ENCODE data around the gene BEGAIN. TPM values are rescaled to one million over a fixed set of nuclear protein-coding genes. Genes with fewer than 3 reads are reported as not detected.

The BEGAIN gene
- total RNA-seq, 1 donor from 2014 or later: 0.68 TPM

- ATAC-seq (no peak), DNase-seq (ENCODE audit: missing footprints) (peak; percentile 11)
- intact Hi-C loops (cut with DNase I): no loop called here
Measured at GRCh38 chr14:100604709-100605108, 17.5 kb upstream of the BEGAIN start.

GRCh38 chr14:100604121-100604501 lies 16.9 kb upstream of the BEGAIN start:
- DNase-seq (ENCODE audit: missing footprints): peak; percentile 11
- no peak for ATAC-seq
- intact Hi-C loops (cut with DNase I): no loop called here

- ATAC-seq: no peak
- intact Hi-C loops (cut with DNase I): no loop called here
Measured at GRCh38 chr14:100603341-100604120, 16.3 kb upstream of the BEGAIN start.

GRCh38 chr14:100602621-100603230 lies 15.5 kb upstream of the BEGAIN start:
- intact Hi-C loops (cut with DNase I): no loop called here
- DNase-seq (ENCODE audit: missing footprints) (no peak), ATAC-seq (no peak)

More at GRCh38 chr14:100603341-100604120, 16.3 kb upstream of the BEGAIN start:
- no peak for DNase-seq (ENCODE audit: missing footprints)

- intact Hi-C loops (cut with DNase I): no loop called here
- ATAC-seq (no peak), DNase-seq (ENCODE audit: missing footprints) (no peak)
Measured at GRCh38 chr14:100601914-100602313, 14.7 kb upstream of the BEGAIN start.

GRCh38 chr14:100601064-100601463 lies 13.8 kb upstream of the BEGAIN start:
- intact Hi-C loops (cut with DNase I): no loop called here
- no peak for ATAC-seq
- DNase-seq (ENCODE audit: missing footprints): no peak

GRCh38 chr14:100599981-100600380 lies 12.8 kb upstream of the BEGAIN start:
- ATAC-seq (no peak), DNase-seq (ENCODE audit: missing footprints) (no peak)
- intact Hi-C loops (cut with DNase I): no loop called here

GRCh38 chr14:100594625-100594951 lies 7.4 kb upstream of the BEGAIN start:
- no peak for ATAC-seq
- intact Hi-C loops (cut with DNase I): no loop called here
- DNase-seq (ENCODE audit: missing footprints): peak; percentile 55

GRCh38 chr14:100593751-100594624 lies 6.8 kb upstream of the BEGAIN start:
- ATAC-seq: no peak
- peak; percentile 46 for DNase-seq (ENCODE audit: missing footprints)
- intact Hi-C loops (cut with DNase I): no loop called here

GRCh38 chr14:100592972-100593371 lies 5.8 kb upstream of the BEGAIN start:
- no peak for ATAC-seq
- intact Hi-C loops (cut with DNase I): no loop called here
- DNase-seq (ENCODE audit: missing footprints): peak; percentile 1

- DNase-seq (ENCODE audit: missing footprints) (peak; percentile 66), ATAC-seq (no peak)
- intact Hi-C loops (cut with DNase I): no loop called here
Measured at GRCh38 chr14:100592461-100592891, 5.3 kb upstream of the BEGAIN start.

- DNase-seq (ENCODE audit: missing footprints) (peak; percentile 41), ATAC-seq (no peak)
- intact Hi-C loops (cut with DNase I): no loop called here
Measured at GRCh38 chr14:100591453-100592371, 4.5 kb upstream of the BEGAIN start.

- intact Hi-C loops (cut with DNase I): no loop called here
- DNase-seq (ENCODE audit: missing footprints): peak; percentile 37
- ATAC-seq: no peak
Measured at GRCh38 chr14:100590726-100591452, 3.7 kb upstream of the BEGAIN start.

- peak; percentile 21 for DNase-seq (ENCODE audit: missing footprints)
- intact Hi-C loops (cut with DNase I): no loop called here
- ATAC-seq: no peak
Measured at GRCh38 chr14:100589760-100590469, 2.7 kb upstream of the BEGAIN start.

- ATAC-seq: no peak
- intact Hi-C loops (cut with DNase I): no loop called here
- peak; percentile 13 for DNase-seq (ENCODE audit: missing footprints)
Measured at GRCh38 chr14:100589071-100589759, 2.0 kb upstream of the BEGAIN start.

GRCh38 chr14:100588671-100589070 lies 1.5 kb upstream of the BEGAIN start:
- intact Hi-C loops (cut with DNase I): no loop called here
- ATAC-seq (no peak), DNase-seq (ENCODE audit: missing footprints) (peak; percentile 5)
